ENCODE results near the gene DNAH5. TPM values are rescaled to one million over a fixed set of nuclear protein-coding genes. Genes with fewer than 3 reads are reported as not detected.

DNAH5 gene
- total RNA-seq, 1 donor from 2014 or later = not detected

DNA sequence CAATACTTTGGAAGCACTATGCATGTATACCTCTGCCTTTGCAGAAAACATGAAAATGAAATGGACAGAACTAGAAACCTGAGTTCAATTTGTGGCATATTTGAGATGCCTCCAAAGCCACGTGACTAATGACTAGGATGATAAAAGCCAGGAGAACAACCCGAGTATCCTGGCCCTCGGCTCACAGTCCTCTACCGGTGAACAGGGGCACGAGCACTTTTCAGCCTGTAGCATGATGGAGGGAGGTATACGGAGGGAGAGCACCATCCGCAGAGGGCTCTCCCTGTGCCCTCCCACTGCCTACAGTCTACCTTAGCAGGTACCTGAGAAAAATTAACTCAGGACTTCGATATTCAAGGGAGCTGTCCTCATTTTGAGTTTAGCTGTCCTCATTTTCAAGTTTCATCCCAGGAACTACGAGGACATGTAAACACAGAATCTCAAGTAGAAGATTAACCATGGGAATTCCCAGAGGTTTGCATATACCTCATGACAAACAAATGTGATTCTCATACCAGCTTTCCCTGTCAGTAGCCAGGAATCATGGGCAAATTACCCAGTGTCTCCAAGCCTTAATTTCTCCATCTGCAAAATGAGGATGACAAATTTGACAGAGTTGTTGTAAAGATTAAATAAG lies 249.3 kb downstream of the DNAH5 start:
- H3K4me3 Mint-ChIP-seq = no peak overlapping the region

DNA sequence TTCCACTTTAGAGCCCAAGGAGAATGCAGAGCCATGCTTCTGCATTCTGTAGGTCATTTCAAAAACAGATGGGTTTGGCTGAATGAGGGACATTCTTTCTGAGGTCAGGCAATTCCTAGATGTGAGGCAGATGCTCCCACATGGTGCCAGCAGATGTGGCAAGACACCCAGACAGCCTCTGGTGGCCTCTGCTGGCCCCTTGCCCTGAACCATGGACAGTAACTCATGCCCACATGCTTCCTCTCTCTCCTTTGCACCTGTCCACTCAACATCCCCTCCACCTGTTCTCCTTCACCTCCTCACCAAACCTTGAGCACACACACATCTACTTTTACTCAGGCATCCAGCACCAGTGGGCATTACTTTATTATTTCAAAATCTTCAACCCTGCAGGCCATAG lies 252.3 kb downstream of the DNAH5 start:
- Mint-ChIP-seq H3K27ac (no peak overlapping the region), H3K36me3 (ENCODE audit: low read depth) (no peaks in the 10 kb centered on the region), H3K27me3 (no peaks in the 10 kb centered on the region), H3K9me3 (peaks cover 5% of the 10 kb centered on the region), H3K4me3 (no peak overlapping the region), H3K4me1 (no peaks in the 10 kb centered on the region)
- ChIA-PET CTCF (no interaction called here), POLR2A (no interaction called here)
- TF ChIP-seq, protein P1, sequence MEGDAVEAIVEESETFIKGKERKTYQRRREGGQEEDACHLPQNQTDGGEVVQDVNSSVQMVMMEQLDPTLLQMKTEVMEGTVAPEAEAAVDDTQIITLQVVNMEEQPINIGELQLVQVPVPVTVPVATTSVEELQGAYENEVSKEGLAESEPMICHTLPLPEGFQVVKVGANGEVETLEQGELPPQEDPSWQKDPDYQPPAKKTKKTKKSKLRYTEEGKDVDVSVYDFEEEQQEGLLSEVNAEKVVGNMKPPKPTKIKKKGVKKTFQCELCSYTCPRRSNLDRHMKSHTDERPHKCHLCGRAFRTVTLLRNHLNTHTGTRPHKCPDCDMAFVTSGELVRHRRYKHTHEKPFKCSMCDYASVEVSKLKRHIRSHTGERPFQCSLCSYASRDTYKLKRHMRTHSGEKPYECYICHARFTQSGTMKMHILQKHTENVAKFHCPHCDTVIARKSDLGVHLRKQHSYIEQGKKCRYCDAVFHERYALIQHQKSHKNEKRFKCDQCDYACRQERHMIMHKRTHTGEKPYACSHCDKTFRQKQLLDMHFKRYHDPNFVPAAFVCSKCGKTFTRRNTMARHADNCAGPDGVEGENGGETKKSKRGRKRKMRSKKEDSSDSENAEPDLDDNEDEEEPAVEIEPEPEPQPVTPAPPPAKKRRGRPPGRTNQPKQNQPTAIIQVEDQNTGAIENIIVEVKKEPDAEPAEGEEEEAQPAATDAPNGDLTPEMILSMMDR (IDR thresholded peaks at IDR 0.05) = no peak
- DNase-seq (no peak), ATAC-seq (ENCODE audit: low read depth) (no peak)
- intact Hi-C loops (cut with micrococcal nuclease) = no loop called here

More for the DNA sequence above, 249.3 kb downstream of the DNAH5 start:
- H3K4me1 Mint-ChIP-seq = no peaks in the 10 kb centered on the region
- no peak overlapping the region for H3K27ac Mint-ChIP-seq
- no peak for ATAC-seq (ENCODE audit: low read depth)
- ChIA-PET CTCF (no interaction called here), POLR2A (no interaction called here)
- intact Hi-C loops (cut with micrococcal nuclease) = no loop called here
- no peaks in the 10 kb centered on the region for H3K27me3 Mint-ChIP-seq
- TF ChIP-seq, protein P1 (IDR thresholded peaks at IDR 0.05) = no peak
- DNase-seq = no peak
- no peaks in the 10 kb centered on the region for H3K36me3 Mint-ChIP-seq (ENCODE audit: low read depth)
- H3K9me3 Mint-ChIP-seq = peaks cover 7% of the 10 kb centered on the region

DNA sequence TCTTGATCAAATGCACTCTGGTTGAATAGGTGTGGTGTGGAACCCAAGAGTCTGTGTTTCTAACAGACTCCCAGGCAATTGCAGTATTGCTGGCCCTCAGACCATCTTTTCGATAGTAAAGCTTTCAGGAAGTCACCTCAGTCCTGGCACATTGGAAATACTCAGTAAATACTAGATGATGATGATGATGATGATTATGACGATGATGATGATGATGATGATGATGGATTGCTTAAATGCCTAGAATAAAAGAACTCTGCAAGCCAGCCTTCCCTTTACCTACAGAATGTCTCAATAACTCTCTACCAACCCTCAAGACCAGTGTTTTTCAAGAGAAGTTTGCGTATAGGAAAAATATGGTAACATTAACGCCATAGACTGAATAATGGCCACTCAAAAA lies 268.0 kb downstream of the DNAH5 start:
- Mint-ChIP-seq H3K36me3 (ENCODE audit: low read depth) (no peaks in the 10 kb centered on the region), H3K27me3 (no peaks in the 10 kb centered on the region), H3K4me3 (no peak overlapping the region), H3K27ac (no peak overlapping the region), H3K9me3 (peaks cover 4% of the 10 kb centered on the region), H3K4me1 (no peaks in the 10 kb centered on the region)
- TF ChIP-seq, protein P1 (IDR thresholded peaks at IDR 0.05) = no peak
- ATAC-seq (ENCODE audit: low read depth) = no peak
- CTCF ChIA-PET = no interaction called here
- intact Hi-C loops (cut with micrococcal nuclease) = no loop called here
- POLR2A ChIA-PET = no interaction called here
- no peak for DNase-seq

DNA sequence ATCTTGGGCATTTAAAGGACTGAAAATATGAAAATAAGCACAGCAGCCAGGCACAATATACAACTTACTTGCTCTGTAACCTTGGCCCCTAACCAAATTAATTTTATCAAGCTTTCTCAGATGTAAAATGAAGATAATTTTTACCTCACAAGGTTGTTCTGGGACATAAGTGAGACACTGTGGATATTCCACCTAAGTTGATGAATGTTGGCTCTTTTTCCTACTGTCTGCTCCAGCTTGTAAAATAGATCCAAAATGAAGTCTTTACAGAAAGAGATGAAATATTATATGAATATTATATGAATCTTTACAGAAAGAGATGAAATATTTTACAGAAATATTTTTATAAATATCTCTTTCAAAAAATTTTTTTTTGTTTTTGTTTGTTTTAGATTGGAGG lies 270.1 kb downstream of the DNAH5 start:
- CTCF ChIA-PET = no interaction called here
- POLR2A ChIA-PET = no interaction called here
- H3K27me3 Mint-ChIP-seq = no peaks in the 10 kb centered on the region

DNA sequence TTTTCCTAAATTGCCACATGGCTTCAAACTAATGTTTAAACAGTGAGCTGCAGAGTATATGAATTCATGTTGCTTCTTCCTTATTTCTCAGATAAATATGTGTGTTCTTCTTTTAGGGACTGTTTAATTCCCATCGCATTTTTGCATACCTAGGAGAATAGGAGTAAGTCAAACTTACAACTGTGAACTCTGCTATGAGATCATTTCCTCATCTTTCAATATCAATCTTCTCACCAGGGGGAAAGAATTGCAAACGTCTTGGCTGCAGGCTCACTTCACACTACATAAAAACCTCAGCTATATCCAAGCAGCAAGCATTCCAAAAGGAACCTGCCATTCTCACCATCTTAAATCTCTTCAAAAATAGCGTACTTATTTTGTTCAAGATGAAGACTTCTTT lies 271.0 kb downstream of the DNAH5 start:
- POLR2A ChIA-PET = no interaction called here
- ATAC-seq (ENCODE audit: low read depth) (no peak), DNase-seq (no peak)
- intact Hi-C loops (cut with micrococcal nuclease) = no loop called here
- TF ChIP-seq, protein P1 (IDR thresholded peaks at IDR 0.05) = no peak
- Mint-ChIP-seq H3K27ac (no peak overlapping the region), H3K36me3 (ENCODE audit: low read depth) (no peaks in the 10 kb centered on the region), H3K4me1 (no peaks in the 10 kb centered on the region), H3K4me3 (no peak overlapping the region), H3K9me3 (peaks cover 7% of the 10 kb centered on the region), H3K27me3 (no peaks in the 10 kb centered on the region)
- CTCF ChIA-PET = no interaction called here

More for the DNA sequence above, 270.1 kb downstream of the DNAH5 start:
- intact Hi-C loops (cut with micrococcal nuclease) = no loop called here
- no peak for DNase-seq
- Mint-ChIP-seq H3K4me1 (no peaks in the 10 kb centered on the region), H3K36me3 (ENCODE audit: low read depth) (no peaks in the 10 kb centered on the region), H3K4me3 (no peak overlapping the region), H3K9me3 (peaks cover 7% of the 10 kb centered on the region), H3K27ac (no peak overlapping the region)
- no peak for ATAC-seq (ENCODE audit: low read depth)
- TF ChIP-seq, protein P1 (IDR thresholded peaks at IDR 0.05) = no peak

Measured in activated B cell treated with CpG ODN at 0.5 μM for 24 hours (primary cell).